Stimulated activated naive CD8-positive, alpha-beta T cell treated with anti-CD3 and anti-CD28 coated beads, Interleukin-15, amount 100 ng/mL, for 72 hours (primary cell): Measurements from ENCODE around the gene DIPK1A.

Source experiments
- ATAC-seq: fragments of 150-1000 bp; cut with Tn5 transposase; 2 replicates; pipeline ENCODE4 v1.10.0; 2021; ENCODE audit warnings: mild to moderate bottlenecking, moderate library complexity
- DNase-seq, 2 donors: peaks; one replicate each; pipeline ENCODE4 v3.0.0; 2021 to 2022
- H3K27ac Mint-ChIP-seq, 2 donors: one replicate each; pipeline ENCODE4 v1.8.0; 2022; ENCODE audit warnings: mild to moderate bottlenecking in 2 of 2, mixed read lengths in 2 of 2, moderate library complexity in 2 of 2
- H3K27me3 Mint-ChIP-seq: one replicate; pipeline ENCODE4 v1.8.0; 2022; ENCODE audit warnings: mixed read lengths
- H3K4me1 Mint-ChIP-seq: one replicate; pipeline ENCODE4 v1.8.0; 2022; ENCODE audit warnings: mild to moderate bottlenecking, mixed read lengths
- H3K4me3 Mint-ChIP-seq, 2 donors: one replicate each; pipeline ENCODE4 v1.8.0; 2022; ENCODE audit warnings: mild to moderate bottlenecking in 2 of 2, mixed read lengths in 2 of 2, moderate library complexity in 1 of 2
- H3K9me3 Mint-ChIP-seq, 2 donors: one replicate each; pipeline ENCODE4 v1.8.0; 2022; ENCODE audit warnings: mixed read lengths in 2 of 2

The DIPK1A gene

GRCh38 chr1:92945748-92946270 lies 15.5 kb downstream of the DIPK1A start:
- Mint-ChIP-seq H3K4me1 (peaks cover 52% of the 10 kb centered on the region), H3K9me3 (no peaks in the 10 kb centered on the region), H3K4me3 (no peak overlapping the region), H3K27ac (no peak overlapping the region), H3K27me3 (no peaks in the 10 kb centered on the region)
- DNase-seq (no peak), ATAC-seq (no peak)

DNA sequence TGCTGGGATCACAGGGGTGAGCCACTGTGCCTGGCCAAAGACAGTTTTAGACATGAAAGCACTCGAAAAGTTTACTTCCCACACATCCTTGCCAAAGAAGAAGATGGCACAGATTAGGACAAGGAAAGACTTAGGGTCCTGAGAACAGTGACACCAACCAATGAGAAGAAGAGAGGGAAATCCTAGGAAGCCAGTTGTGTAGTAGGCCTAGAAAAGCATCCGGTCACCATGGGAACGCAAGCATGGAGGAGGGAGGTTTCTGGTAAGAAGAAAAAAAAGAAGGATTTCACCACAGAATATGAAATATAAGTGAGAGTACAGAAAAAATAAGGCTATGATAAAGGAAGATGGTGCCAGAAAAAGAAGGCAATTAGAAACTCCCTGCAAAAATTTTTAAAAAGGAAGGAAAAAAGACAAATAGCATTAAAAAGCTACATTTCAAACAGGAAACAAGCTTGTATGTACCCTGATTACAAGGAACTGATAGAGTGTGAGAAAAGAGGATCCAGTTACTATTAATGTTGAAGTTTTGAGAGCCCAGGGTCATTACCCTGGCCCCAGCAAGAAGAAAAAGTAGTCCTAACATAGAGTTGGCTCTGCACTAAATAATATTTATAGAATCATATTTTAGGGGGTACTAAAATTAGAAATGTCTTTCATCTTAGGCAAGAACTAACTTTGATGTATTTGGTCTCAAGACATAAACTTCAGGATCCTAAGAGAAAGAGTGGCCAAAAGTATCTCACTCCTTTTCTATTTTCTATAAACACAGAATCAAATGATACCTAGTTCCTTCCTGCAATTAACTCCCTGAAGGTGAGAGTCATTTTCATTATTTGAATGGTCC lies 16.1 kb downstream of the DIPK1A start:
- ATAC-seq: no peak
- DNase-seq: no peak
- Mint-ChIP-seq H3K27me3 (no peaks in the 10 kb centered on the region), H3K4me3 (no peak overlapping the region), H3K4me1 (peaks cover 59% of the 10 kb centered on the region), H3K9me3 (no peaks in the 10 kb centered on the region), H3K27ac (no peak overlapping the region)

DNA sequence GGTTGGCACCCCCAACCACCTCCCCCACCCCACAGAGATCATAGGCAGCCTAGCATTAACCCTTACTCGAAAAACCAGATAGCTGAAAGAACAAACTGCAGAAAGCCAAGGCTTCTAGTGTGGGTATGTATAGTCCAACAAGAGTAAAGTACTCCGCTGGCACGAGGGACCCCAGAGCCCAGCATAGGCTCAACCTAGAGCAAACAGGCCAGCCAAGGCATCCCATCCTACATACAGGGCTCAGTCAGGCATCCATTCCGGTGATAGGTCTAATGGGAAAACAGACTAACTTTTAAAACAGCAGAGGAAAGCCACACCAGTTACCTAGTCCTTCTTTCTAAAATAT lies 17.8 kb downstream of the DIPK1A start:
- DNase-seq (no peak), ATAC-seq (no peak)
- no peak overlapping the region for H3K27ac Mint-ChIP-seq
- peaks cover 62% of the 10 kb centered on the region for H3K4me1 Mint-ChIP-seq
- H3K4me3 Mint-ChIP-seq: no peak overlapping the region
- no peaks in the 10 kb centered on the region for H3K9me3 Mint-ChIP-seq
- no peaks in the 10 kb centered on the region for H3K27me3 Mint-ChIP-seq

- DNase-seq (no peak), ATAC-seq (no peak)
- Mint-ChIP-seq H3K27me3 (no peaks in the 10 kb centered on the region), H3K4me1 (peaks cover 67% of the 10 kb centered on the region), H3K27ac (no peak overlapping the region), H3K4me3 (no peak overlapping the region), H3K9me3 (no peaks in the 10 kb centered on the region)
These were observed 20.7 kb downstream of the DIPK1A start for GRCh38 chr1:92940541-92940940.

GRCh38 chr1:92937731-92938130 lies 23.5 kb downstream of the DIPK1A start:
- H3K9me3 Mint-ChIP-seq: no peaks in the 10 kb centered on the region
- no peak for ATAC-seq
- no peaks in the 10 kb centered on the region for H3K27me3 Mint-ChIP-seq
- H3K4me1 Mint-ChIP-seq: peaks cover 65% of the 10 kb centered on the region
- H3K4me3 Mint-ChIP-seq: no peak overlapping the region
- no peak for DNase-seq
- no peak overlapping the region for H3K27ac Mint-ChIP-seq

GRCh38 chr1:92936865-92937264 lies 24.4 kb downstream of the DIPK1A start:
- no peak overlapping the region for H3K4me3 Mint-ChIP-seq
- H3K27me3 Mint-ChIP-seq: no peaks in the 10 kb centered on the region
- no peaks in the 10 kb centered on the region for H3K9me3 Mint-ChIP-seq
- peaks cover 64% of the 10 kb centered on the region for H3K4me1 Mint-ChIP-seq
- no peak overlapping the region for H3K27ac Mint-ChIP-seq
- ATAC-seq: no peak
- DNase-seq: no peak

DNA sequence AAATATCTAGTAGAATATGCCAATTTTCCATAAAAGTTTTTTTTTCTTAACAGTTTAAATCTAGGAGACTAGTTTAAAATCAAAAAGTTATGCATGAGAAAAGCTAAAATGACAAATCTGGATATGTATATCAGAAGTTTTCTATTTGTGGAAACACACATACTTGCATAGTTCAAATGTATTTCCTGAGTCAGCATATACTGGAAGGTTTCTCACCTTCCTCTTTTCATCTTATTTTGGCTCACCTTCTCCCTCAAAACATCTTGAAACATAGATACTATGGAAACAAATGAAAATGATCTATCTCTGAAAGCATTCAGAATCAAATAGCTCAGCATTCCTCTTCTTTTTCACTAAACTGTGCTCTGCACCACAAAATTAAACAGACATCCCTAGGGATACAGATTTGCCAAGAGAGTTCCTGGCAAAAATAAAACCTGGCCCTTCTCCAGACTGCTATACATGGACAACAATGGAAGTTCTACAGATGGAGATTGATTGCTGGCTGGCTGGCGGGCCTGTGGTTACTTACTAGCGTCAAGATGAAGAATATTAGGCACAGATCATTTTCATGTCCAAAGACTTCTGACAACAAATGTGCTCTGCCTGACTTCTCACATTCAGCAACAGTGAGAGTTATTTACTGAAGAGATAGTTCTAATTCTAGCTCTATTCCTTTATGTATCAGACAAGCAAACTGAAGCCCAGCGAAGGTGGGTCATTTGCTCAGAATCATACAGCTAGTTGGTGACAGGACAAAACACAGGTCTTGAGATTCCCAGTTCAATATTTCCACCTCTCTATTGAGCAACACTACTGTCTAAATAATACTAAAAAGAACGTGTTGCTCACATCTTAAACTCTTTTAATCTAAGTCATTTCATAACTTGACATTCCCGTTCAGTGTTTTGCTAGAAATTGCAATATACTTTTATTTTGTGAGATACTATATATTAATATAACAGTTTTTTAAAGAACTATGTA lies 26.6 kb downstream of the DIPK1A start:
- H3K27me3 Mint-ChIP-seq: no peaks in the 10 kb centered on the region
- ATAC-seq: no peak
- DNase-seq: no peak
- peaks cover 53% of the 10 kb centered on the region for H3K4me1 Mint-ChIP-seq
- H3K27ac Mint-ChIP-seq: peak overlapping the region in 1 of 2 donors; percentile 73
- H3K9me3 Mint-ChIP-seq: no peaks in the 10 kb centered on the region
- H3K4me3 Mint-ChIP-seq: no peak overlapping the region

GRCh38 chr1:92933459-92933858 lies 27.8 kb downstream of the DIPK1A start:
- no peaks in the 10 kb centered on the region for H3K9me3 Mint-ChIP-seq
- H3K27ac Mint-ChIP-seq: no peak overlapping the region
- H3K4me3 Mint-ChIP-seq: no peak overlapping the region
- H3K4me1 Mint-ChIP-seq: peaks cover 60% of the 10 kb centered on the region
- H3K27me3 Mint-ChIP-seq: no peaks in the 10 kb centered on the region
- ATAC-seq (no peak), DNase-seq (no peak)

DNA sequence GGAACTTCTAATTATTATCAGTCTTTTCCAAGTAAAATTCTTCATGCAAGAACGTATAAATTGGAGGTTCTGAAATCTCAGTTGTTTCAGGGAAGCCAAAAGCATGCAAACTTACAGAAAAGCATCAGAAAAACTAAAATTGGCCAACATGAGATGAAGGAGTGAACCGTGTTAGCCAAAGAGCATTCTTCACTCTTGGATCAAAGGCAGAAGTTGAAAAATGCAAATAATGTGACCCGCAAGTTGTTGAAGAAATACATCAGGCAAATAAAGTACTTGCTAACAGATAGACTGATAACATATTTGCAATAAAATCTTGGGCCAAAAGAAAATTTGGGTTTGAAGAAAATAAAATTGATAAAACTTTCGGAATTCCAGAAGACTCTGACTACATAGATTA lies 29.6 kb downstream of the DIPK1A start:
- Mint-ChIP-seq H3K4me1 (peaks cover 52% of the 10 kb centered on the region), H3K9me3 (peaks cover 0 to 4% of the 10 kb centered on the region in 2 donors), H3K27ac (no peak overlapping the region)

DNA sequence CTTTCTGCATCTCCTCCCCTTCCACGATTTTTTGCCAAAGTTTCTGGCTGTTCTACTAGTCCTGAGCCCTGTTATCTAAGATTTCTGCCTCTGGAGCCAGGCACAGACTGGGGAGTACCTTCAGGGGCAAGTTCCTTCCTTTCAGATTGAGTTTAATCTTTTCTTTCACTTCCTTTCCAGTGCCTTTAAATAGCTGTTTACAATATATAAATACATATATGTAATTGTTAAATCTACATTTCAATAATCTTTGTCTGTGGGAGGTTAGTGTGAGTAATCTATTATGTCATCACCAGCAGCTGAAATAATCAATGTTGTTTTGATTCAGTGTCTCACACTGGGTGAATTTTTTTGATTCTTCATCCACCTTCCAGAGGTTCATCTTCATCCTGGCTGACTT lies 31.8 kb downstream of the DIPK1A start:
- no peak overlapping the region for H3K4me3 Mint-ChIP-seq
- no peak for DNase-seq
- no peaks in the 10 kb centered on the region for H3K27me3 Mint-ChIP-seq
- H3K9me3 Mint-ChIP-seq: peaks cover 0 to 4% of the 10 kb centered on the region in 2 donors
- ATAC-seq: no peak
- H3K4me1 Mint-ChIP-seq: peaks cover 35% of the 10 kb centered on the region
- H3K27ac Mint-ChIP-seq: no peak overlapping the region

More for the DNA sequence above, 29.6 kb downstream of the DIPK1A start:
- Mint-ChIP-seq H3K27me3 (no peaks in the 10 kb centered on the region), H3K4me3 (no peak overlapping the region)
- ATAC-seq (no peak), DNase-seq (no peak)

DNA sequence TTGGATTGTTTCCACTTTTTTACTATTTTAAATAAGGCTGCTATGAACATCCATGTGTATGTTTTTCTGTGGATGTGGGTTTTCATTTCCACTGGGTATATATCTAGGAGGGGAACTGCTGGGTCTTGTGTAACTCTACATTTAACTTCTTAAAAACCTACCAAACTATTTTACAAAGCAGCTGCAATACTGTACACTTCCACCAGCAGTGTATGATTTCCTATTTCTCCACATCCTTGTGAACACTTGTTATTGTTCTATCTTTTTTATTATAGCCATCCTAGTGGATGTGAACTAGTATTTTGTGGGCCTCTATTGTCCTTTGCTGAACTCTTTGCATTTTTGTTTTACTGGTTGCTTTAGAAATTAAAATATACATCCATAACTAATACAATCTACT lies 33.4 kb downstream of the DIPK1A start:
- ATAC-seq (no peak), DNase-seq (no peak)
- Mint-ChIP-seq H3K4me3 (no peak overlapping the region), H3K27me3 (no peaks in the 10 kb centered on the region), H3K27ac (peak overlapping the region in 1 of 2 donors; percentile 33), H3K4me1 (peaks cover 21% of the 10 kb centered on the region), H3K9me3 (peaks cover 0 to 4% of the 10 kb centered on the region in 2 donors)

DNA sequence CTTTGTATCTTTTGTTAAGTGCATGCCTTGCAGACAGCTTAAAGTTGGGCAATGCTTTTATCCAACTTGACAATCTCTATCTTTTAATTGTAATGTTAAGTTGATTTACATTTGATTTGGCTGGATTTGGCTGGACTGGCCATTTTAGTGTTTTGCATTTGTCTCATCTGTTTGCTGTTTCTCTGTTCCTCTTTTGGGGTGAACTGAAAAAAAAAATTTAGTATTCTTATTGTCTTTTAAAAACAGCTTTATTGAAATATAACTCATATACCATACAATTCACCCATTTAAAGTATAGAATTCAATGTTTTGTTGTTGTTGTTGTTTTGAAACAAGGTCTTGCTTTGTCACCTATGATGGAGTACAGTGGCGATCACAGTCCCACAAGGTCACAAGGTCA lies 34.4 kb downstream of the DIPK1A start:
- DNase-seq (no peak), ATAC-seq (no peak)
- no peak overlapping the region for H3K27ac Mint-ChIP-seq
- H3K27me3 Mint-ChIP-seq: no peaks in the 10 kb centered on the region
- H3K4me3 Mint-ChIP-seq: no peak overlapping the region
- peaks cover 0 to 4% of the 10 kb centered on the region in 2 donors for H3K9me3 Mint-ChIP-seq
- H3K4me1 Mint-ChIP-seq: peaks cover 17% of the 10 kb centered on the region

- peaks cover 14 to 18% of the 10 kb centered on the region in 2 donors for H3K9me3 Mint-ChIP-seq
- H3K4me3 Mint-ChIP-seq: no peak overlapping the region
- no peak for DNase-seq
- H3K27me3 Mint-ChIP-seq: no peaks in the 10 kb centered on the region
- peaks cover 5% of the 10 kb centered on the region for H3K4me1 Mint-ChIP-seq
- ATAC-seq: no peak
- no peak overlapping the region for H3K27ac Mint-ChIP-seq
These were observed 36.8 kb downstream of the DIPK1A start for GRCh38 chr1:92924501-92924900.

- ATAC-seq (no peak), DNase-seq (no peak)
- Mint-ChIP-seq H3K4me3 (no peak overlapping the region), H3K4me1 (no peaks in the 10 kb centered on the region), H3K9me3 (peaks cover 14 to 18% of the 10 kb centered on the region in 2 donors), H3K27me3 (no peaks in the 10 kb centered on the region), H3K27ac (no peak overlapping the region)
These were observed 37.6 kb downstream of the DIPK1A start for GRCh38 chr1:92923664-92924063.

- DNase-seq (no peak), ATAC-seq (no peak)
- no peaks in the 10 kb centered on the region for H3K27me3 Mint-ChIP-seq
- H3K4me3 Mint-ChIP-seq: no peak overlapping the region
- no peaks in the 10 kb centered on the region for H3K4me1 Mint-ChIP-seq
- peaks cover 14 to 16% of the 10 kb centered on the region in 2 donors for H3K9me3 Mint-ChIP-seq
- H3K27ac Mint-ChIP-seq: no peak overlapping the region
These were observed 38.8 kb downstream of the DIPK1A start for GRCh38 chr1:92922356-92923035.
